Measurements from ENCODE around the gene TOLLIP.
"Not testable (repeated sequence)": the region's sequence is repeated elsewhere in the genome, so short reads cannot be mapped to it uniquely, and the experiment has no call there.

The TOLLIP gene

GRCh38 chr11:1246301-1246700 lies 63.1 kb downstream of the TOLLIP start:
- not testable (repeated sequence) for DNase-seq (ENCODE audit: low read depth, low spot score)

- DNase-seq (ENCODE audit: low read depth, low spot score), result not testable (repeated sequence)
Observed at GRCh38 chr11:1245717-1246116, 63.7 kb downstream of the TOLLIP start.

- DNase-seq (ENCODE audit: low read depth, low spot score), result not testable (repeated sequence)
Observed at GRCh38 chr11:1244557-1244956, 64.9 kb downstream of the TOLLIP start.

GRCh38 chr11:1243521-1243920 lies 65.9 kb downstream of the TOLLIP start:
- not testable (repeated sequence) for DNase-seq (ENCODE audit: low read depth, low spot score)

- DNase-seq (ENCODE audit: low read depth, low spot score), result not testable (repeated sequence)
Observed at GRCh38 chr11:1242751-1243150, 66.7 kb downstream of the TOLLIP start.

- no peak for DNase-seq (ENCODE audit: low read depth, low spot score)
Observed at GRCh38 chr11:1242289-1242688, 67.1 kb downstream of the TOLLIP start.

- no peak for DNase-seq (ENCODE audit: low read depth, low spot score)
Observed at GRCh38 chr11:1241706-1242105, 67.7 kb downstream of the TOLLIP start.

- DNase-seq (ENCODE audit: low read depth, low spot score), result no peak
Observed at GRCh38 chr11:1240771-1241170, 68.7 kb downstream of the TOLLIP start.

GRCh38 chr11:1239596-1240205 lies 69.7 kb downstream of the TOLLIP start:
- no peak for DNase-seq (ENCODE audit: low read depth, low spot score)

- no peak for DNase-seq (ENCODE audit: low read depth, low spot score)
Observed at GRCh38 chr11:1238767-1239595, 70.5 kb downstream of the TOLLIP start.

- no peak for DNase-seq (ENCODE audit: low read depth, low spot score)
Observed at GRCh38 chr11:1237851-1238250, 71.6 kb downstream of the TOLLIP start.

- no peak for DNase-seq (ENCODE audit: low read depth, low spot score)
Observed at GRCh38 chr11:1237128-1237580, 72.3 kb downstream of the TOLLIP start.

- no peak for DNase-seq (ENCODE audit: low read depth, low spot score)
Observed at GRCh38 chr11:1236316-1237127, 72.9 kb downstream of the TOLLIP start.

GRCh38 chr11:1235901-1236315 lies 73.5 kb downstream of the TOLLIP start:
- DNase-seq (ENCODE audit: low read depth, low spot score), result no peak

GRCh38 chr11:1235306-1235900 lies 74.0 kb downstream of the TOLLIP start:
- no peak for DNase-seq (ENCODE audit: low read depth, low spot score)

GRCh38 chr11:1234771-1235305 lies 74.6 kb downstream of the TOLLIP start:
- no peak for DNase-seq (ENCODE audit: low read depth, low spot score)

- no peak for DNase-seq (ENCODE audit: low read depth, low spot score)
Observed at GRCh38 chr11:1234054-1234720, 75.2 kb downstream of the TOLLIP start.

GRCh38 chr11:1233351-1234053 lies 75.9 kb downstream of the TOLLIP start:
- no peak for DNase-seq (ENCODE audit: low read depth, low spot score)

GRCh38 chr11:1232883-1233321 lies 76.5 kb downstream of the TOLLIP start:
- no peak for DNase-seq (ENCODE audit: low read depth, low spot score)

All from brain pericyte (primary cell).